K562 (cell line): ENCODE results near the gene KISS1. TPM values are rescaled to one million over a fixed set of nuclear protein-coding genes. Genes with fewer than 3 reads are reported as not detected.

Source experiments
- ATF7 ChIP-seq: fragments of 450-650 bp; IDR thresholded peaks from 2 replicates; pipeline ENCODE4 v1.7.1; 2014; ENCODE audit warnings: mild to moderate bottlenecking, moderate library complexity
- CHD1 ChIP-seq: fragments of 200-600 bp; sonication (generic); IDR thresholded peaks from one replicate; pipeline ENCODE4 v1.6.1; 2012; ENCODE audit warnings: mild to moderate bottlenecking, moderate library complexity, low read length, inconsistent platforms
- E4F1 ChIP-seq: fragments of 250-450 bp; sonication (Bioruptor Pico); IDR thresholded peaks from 2 replicates; pipeline ENCODE4 v1.5.0; 2021; ENCODE audit warnings: mild to moderate bottlenecking, borderline replicate concordance
- ETS2 ChIP-seq: IDR thresholded peaks from 2 replicates; pipeline ENCODE4 v1.6.1; 2016; ENCODE audit warnings: borderline replicate concordance, missing genetic modification characterization, mild to moderate bottlenecking, moderate library complexity, missing compliant biosample characterization; ENCODE audit not compliant: poor library complexity, severe bottlenecking
- FOSL1 ChIP-seq: fragments of 200-800 bp; sonication (Bioruptor generic); conservative IDR thresholded peaks from 2 replicates; pipeline ENCODE4 v1.6.1; 2016; ENCODE audit warnings: missing genetic modification characterization, missing compliant biosample characterization
- GMEB1 ChIP-seq: fragments of 250-450 bp; sonication (Bioruptor Pico); IDR thresholded peaks from 2 replicates; pipeline ENCODE4 v1.4.0; 2020; ENCODE audit warnings: mild to moderate bottlenecking
- GTF2E2 ChIP-seq: fragments of 200-800 bp; sonication (Bioruptor generic); IDR thresholded peaks from 2 replicates; pipeline ENCODE4 v1.6.1; 2016; ENCODE audit warnings: missing genetic modification characterization, missing compliant biosample characterization
- KDM1A ChIP-seq, 2 experiments: fragments of 450-650 bp; IDR thresholded peaks; 2 replicates each; pipeline ENCODE4 v1.6.1; 2016; ENCODE audit warnings: mild to moderate bottlenecking in 2 of 2
- L3MBTL2 ChIP-seq: fragments of 450-650 bp; IDR thresholded peaks from 2 replicates; pipeline ENCODE4 v1.6.1; 2016; ENCODE audit warnings: mild to moderate bottlenecking, moderate library complexity
- LARP7 ChIP-seq: fragments of 450-650 bp; IDR thresholded peaks from 2 replicates; pipeline ENCODE4 v1.6.1; 2016
- MTF1 ChIP-seq: fragments of 250-450 bp; sonication (Bioruptor Pico); IDR thresholded peaks from 2 replicates; pipeline ENCODE4 v1.9.0; 2021; ENCODE audit warnings: moderate library complexity, mild to moderate bottlenecking, inconsistent platforms, borderline replicate concordance
- NCOA1 ChIP-seq: fragments of 450-650 bp; IDR thresholded peaks from 2 replicates; pipeline ENCODE4 v1.6.1; 2016; ENCODE audit warnings: low read depth
- NFATC3 ChIP-seq: fragments of 450-650 bp; IDR thresholded peaks from 2 replicates; pipeline ENCODE4 v1.6.1; 2017; ENCODE audit warnings: mild to moderate bottlenecking
- PHB2 ChIP-seq: fragments of 450-650 bp; IDR thresholded peaks from 2 replicates; pipeline ENCODE4 v1.6.1; 2017; ENCODE audit warnings: low read depth
- PTTG1 ChIP-seq: fragments of 450-650 bp; IDR thresholded peaks from 2 replicates; pipeline ENCODE4 v1.6.1; 2016; ENCODE audit warnings: low read depth, mild to moderate bottlenecking, missing genetic modification characterization, missing compliant biosample characterization
- RCOR1 ChIP-seq, 2 experiments: IDR thresholded peaks; 2 replicates each; pipeline ENCODE4 v1.6.1; 2012; ENCODE audit warnings: low read depth in 2 of 2, low read length in 2 of 2, borderline replicate concordance in 1 of 2, improper control_type of control experiment in 1 of 2
- RERE ChIP-seq: sonication (generic); formaldehyde crosslinking; IDR thresholded peaks from 2 replicates; pipeline ENCODE4 v1.8.0; 2023; ENCODE audit warnings: missing genetic modification reagents, mild to moderate bottlenecking, borderline replicate concordance
- SP2 ChIP-seq: IDR thresholded peaks from 2 replicates; pipeline ENCODE4 v1.6.1; 2011; ENCODE audit warnings: mild to moderate bottlenecking, low read depth, low read length, moderate library complexity; ENCODE audit not compliant: poor library complexity, severe bottlenecking; ENCODE audit errors: extremely low read depth
- ZKSCAN1 ChIP-seq: fragments of 150-350 bp; IDR thresholded peaks from 2 replicates; pipeline ENCODE4 v1.6.1; 2016; ENCODE audit warnings: low read depth, low read length
- ZNF668 ChIP-seq: fragments of 250-450 bp; sonication (Bioruptor Pico); IDR thresholded peaks from 2 replicates; pipeline ENCODE4 v1.8.0; 2022; ENCODE audit warnings: mild to moderate bottlenecking, inconsistent platforms
- ZNF766 ChIP-seq: fragments of 200-800 bp; sonication (Bioruptor generic); conservative IDR thresholded peaks from 2 replicates; pipeline ENCODE4 v1.6.1; 2016; ENCODE audit warnings: missing genetic modification characterization, missing compliant biosample characterization
- polyA plus RNA-seq, 8 experiments: library from polyadenylated mRNA; depleted of rRNA in 4 of 8; stranded (reverse) in 5 of 8; unstranded in 3 of 8; fragments of >200 nt; fragmentation: Nextera tagmentation in 2 of 8; fragmentation: Illumina TruSeq in 1 of 8; extraction: Ambion mirVana in 2 of 8; extraction: Trizol in 1 of 8; gene quantifications; 2 replicates each; pipeline versions ENCODE4 v1.2.1 to v1.2.3, GENCODE V29; 2011 to 2014; ENCODE audit warnings: inconsistent platforms in 1 of 8, missing spikeins in 1 of 8
- total RNA-seq, 7 experiments: library from RNA; depleted of rRNA in 6 of 7; stranded (reverse); fragments of >200 nt in 6 of 7; fragmentation: Illumina TruSeq in 2 of 7; extraction: Trizol in 2 of 7; gene quantifications; 2 replicates each; pipeline versions ENCODE4 v1.2.1 to v1.2.3, GENCODE V29; 2011 to 2021; ENCODE audit warnings: low replicate concordance in 1 of 7

KISS1 gene
- total and polyA plus RNA-seq, 9 of the 15 experiments (the other 6 are each of a cell fraction or from before 2014, with no cell fraction given), result 0.31 TPM; not detected in 8

- TF ChIP-seq GMEB1 (no peak), ZKSCAN1 (no peak), LARP7 (no peak), PTTG1 (tag) (no peak), FOSL1 (tag) (peak; percentile 48), MTF1 (CRISPR knock-in tag) (no peak), RCOR1 (IDR thresholded peaks at IDR 0.05; ENCODE audit: borderline replicate concordance in 1 of 2, low read depth in 2 of 2, low read length in 2 of 2) (peak; percentile 60 to 91; a peak in 2 of 4 replicates), ETS2 (no peak), KDM1A (IDR thresholded peaks at IDR 0.05) (peak; percentile 72 to 76; a peak in 3 of 4 replicates), RERE (CRISPR knock-in tag) (no peak), ZNF668 (CRISPR knock-in tag) (no peak), SP2 (no peak), ZNF766 (CRISPR knock-in tag) (peak; percentile 92), NCOA1 (no peak; the same call in 1 of the 2 replicates), E4F1 (CRISPR knock-in tag) (no peak), PHB2 (no peak), NFATC3 (no peak), GTF2E2 (tag) (peak; percentile 45; the same call in 1 of the 2 replicates), CHD1 (no peak), ATF7 (peak; percentile 96), L3MBTL2 (no peak; the same call in 1 of the 2 replicates)
Observed at GRCh38 chr1:204177133-204177532, 19.2 kb downstream of the KISS1 start (continued).
